Measurements from ENCODE around the gene SLC2A2. TPM values are rescaled to one million over a fixed set of nuclear protein-coding genes. Genes with fewer than 3 reads are reported as not detected.

Gene SLC2A2
- total and polyA plus RNA-seq, 4 donors: 160 to 506 (median 321) TPM

DNA sequence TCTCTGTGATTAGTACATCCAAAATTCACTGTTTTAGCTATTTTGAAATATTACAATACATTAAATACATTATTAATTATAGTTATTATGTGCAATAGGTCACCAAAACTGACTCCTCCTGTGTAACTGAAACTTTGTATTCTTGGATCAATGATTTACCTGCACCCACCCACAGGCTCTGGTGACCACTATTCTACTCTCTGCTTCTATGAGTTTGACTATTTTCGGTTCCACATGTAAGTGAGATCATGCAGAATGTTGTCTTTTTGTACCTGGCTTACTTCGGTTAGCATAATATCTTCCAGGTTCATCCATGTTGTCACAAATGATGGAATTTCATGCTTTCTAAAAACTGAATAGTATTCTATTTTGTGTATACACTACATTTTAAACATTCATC, 43.8 kb downstream of the SLC2A2 start:
- Histone ChIP-seq H3K27me3 (ENCODE audit: control insufficient read depth in 4 of 4, insufficient read depth in 4 of 4, low read length in 3 of 4) (no peaks in the 10 kb centered on the region), H3K4me1 (ENCODE audit: control insufficient read depth in 4 of 4, insufficient read depth in 4 of 4, low read length in 3 of 4) (peaks cover 0 to 2% (median 0%) of the 10 kb centered on the region in 4 donors), H3K36me3 (ENCODE audit: control insufficient read depth in 4 of 4, insufficient read depth in 3 of 4, low read depth in 1 of 4, low read length in 3 of 4) (no peaks in the 10 kb centered on the region), H3K27ac (ENCODE audit: low read depth in 1 of 2, low read length in 2 of 2) (no peak overlapping the region), H3K4me3 (ENCODE audit: low read depth in 1 of 3, low read length in 3 of 3) (no peak overlapping the region), H3K9me3 (ENCODE audit: control insufficient read depth in 4 of 4, low read length in 3 of 4) (no peaks in the 10 kb centered on the region), H3K9ac (ENCODE audit: low read depth in 1 of 2, low read length in 2 of 2) (no peak overlapping the region)
- no peak for DNase-seq (ENCODE audit: low spot score)
- TF ChIP-seq TAF1 (conservative IDR thresholded peaks at IDR 0.05) (no peak), FOXA1 (IDR thresholded peaks at IDR 0.05) (no peak), EGR1 (IDR thresholded peaks at IDR 0.05; ENCODE audit: low read depth in 2 of 2) (no peak), ATF3 (IDR thresholded peaks at IDR 0.05) (no peak), YY1 (IDR thresholded peaks at IDR 0.05) (no peak), JUND (IDR thresholded peaks at IDR 0.05) (no peak), CTCF (IDR thresholded peaks at IDR 0.05; ENCODE audit: low read depth, low read length, missing input control) (no peak), FOXA2 (IDR thresholded peaks at IDR 0.05) (no peak), SP1 (IDR thresholded peaks at IDR 0.05) (no peak), RXRA (IDR thresholded peaks at IDR 0.05) (no peak), HNF4G (IDR thresholded peaks at IDR 0.05) (no peak), NR2F2 (IDR thresholded peaks at IDR 0.05) (no peak), HNF4A (conservative IDR thresholded peaks at IDR 0.05) (no peak), GABPA (IDR thresholded peaks at IDR 0.05 in 1 of 2, conservative IDR thresholded peaks at IDR 0.05 in 1 of 2) (no peak), RAD21 (IDR thresholded peaks at IDR 0.05) (no peak)
- TF ChIP-seq, protein P1, sequence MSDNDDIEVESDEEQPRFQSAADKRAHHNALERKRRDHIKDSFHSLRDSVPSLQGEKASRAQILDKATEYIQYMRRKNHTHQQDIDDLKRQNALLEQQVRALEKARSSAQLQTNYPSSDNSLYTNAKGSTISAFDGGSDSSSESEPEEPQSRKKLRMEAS (IDR thresholded peaks at IDR 0.05): no peak
- TF ChIP-seq, protein P2, sequence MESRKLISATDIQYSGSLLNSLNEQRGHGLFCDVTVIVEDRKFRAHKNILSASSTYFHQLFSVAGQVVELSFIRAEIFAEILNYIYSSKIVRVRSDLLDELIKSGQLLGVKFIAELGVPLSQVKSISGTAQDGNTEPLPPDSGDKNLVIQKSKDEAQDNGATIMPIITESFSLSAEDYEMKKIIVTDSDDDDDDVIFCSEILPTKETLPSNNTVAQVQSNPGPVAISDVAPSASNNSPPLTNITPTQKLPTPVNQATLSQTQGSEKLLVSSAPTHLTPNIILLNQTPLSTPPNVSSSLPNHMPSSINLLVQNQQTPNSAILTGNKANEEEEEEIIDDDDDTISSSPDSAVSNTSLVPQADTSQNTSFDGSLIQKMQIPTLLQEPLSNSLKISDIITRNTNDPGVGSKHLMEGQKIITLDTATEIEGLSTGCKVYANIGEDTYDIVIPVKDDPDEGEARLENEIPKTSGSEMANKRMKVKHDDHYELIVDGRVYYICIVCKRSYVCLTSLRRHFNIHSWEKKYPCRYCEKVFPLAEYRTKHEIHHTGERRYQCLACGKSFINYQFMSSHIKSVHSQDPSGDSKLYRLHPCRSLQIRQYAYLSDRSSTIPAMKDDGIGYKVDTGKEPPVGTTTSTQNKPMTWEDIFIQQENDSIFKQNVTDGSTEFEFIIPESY (IDR thresholded peaks at IDR 0.05): no peak
- TF ChIP-seq, protein P3, sequence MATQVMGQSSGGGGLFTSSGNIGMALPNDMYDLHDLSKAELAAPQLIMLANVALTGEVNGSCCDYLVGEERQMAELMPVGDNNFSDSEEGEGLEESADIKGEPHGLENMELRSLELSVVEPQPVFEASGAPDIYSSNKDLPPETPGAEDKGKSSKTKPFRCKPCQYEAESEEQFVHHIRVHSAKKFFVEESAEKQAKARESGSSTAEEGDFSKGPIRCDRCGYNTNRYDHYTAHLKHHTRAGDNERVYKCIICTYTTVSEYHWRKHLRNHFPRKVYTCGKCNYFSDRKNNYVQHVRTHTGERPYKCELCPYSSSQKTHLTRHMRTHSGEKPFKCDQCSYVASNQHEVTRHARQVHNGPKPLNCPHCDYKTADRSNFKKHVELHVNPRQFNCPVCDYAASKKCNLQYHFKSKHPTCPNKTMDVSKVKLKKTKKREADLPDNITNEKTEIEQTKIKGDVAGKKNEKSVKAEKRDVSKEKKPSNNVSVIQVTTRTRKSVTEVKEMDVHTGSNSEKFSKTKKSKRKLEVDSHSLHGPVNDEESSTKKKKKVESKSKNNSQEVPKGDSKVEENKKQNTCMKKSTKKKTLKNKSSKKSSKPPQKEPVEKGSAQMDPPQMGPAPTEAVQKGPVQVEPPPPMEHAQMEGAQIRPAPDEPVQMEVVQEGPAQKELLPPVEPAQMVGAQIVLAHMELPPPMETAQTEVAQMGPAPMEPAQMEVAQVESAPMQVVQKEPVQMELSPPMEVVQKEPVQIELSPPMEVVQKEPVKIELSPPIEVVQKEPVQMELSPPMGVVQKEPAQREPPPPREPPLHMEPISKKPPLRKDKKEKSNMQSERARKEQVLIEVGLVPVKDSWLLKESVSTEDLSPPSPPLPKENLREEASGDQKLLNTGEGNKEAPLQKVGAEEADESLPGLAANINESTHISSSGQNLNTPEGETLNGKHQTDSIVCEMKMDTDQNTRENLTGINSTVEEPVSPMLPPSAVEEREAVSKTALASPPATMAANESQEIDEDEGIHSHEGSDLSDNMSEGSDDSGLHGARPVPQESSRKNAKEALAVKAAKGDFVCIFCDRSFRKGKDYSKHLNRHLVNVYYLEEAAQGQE (IDR thresholded peaks at IDR 0.05): no peak
- 82% methylated on average over 2 of the region's 2 CpGs for WGBS

Data from liver (tissue), 9 donors.